Activated CD4-positive, alpha-beta T cell treated with anti-CD3 and anti-CD28 coated beads, Interleukin-2, amount 10 ng/mL, durations not matched to agents 7 days and 5 days (primary cell): ENCODE measurements around the gene TBC1D22A. TPM values are rescaled to one million over a fixed set of nuclear protein-coding genes. Genes with fewer than 3 reads are reported as not detected.

Experiments
- CTCF ChIA-PET: fragments of 350-600 bp; sonication (Branson Sonifier 250); formaldehyde crosslinking; loops from one replicate; lab custom pipeline; 2021; ENCODE audit warnings: antibody characterized with exemption; lab: Charles Lee
- POLR2A ChIA-PET: fragments of 350-600 bp; sonication (Branson Sonifier 250); formaldehyde crosslinking; loops from one replicate; lab custom pipeline; 2021; ENCODE audit warnings: antibody characterized with exemption; lab: Charles Lee
- DNase-seq: peaks from one replicate; pipeline ENCODE4 v3.0.0-alpha.2; 2020
- H3K27ac Mint-ChIP-seq: one replicate; pipeline ENCODE4 v1.8.0; 2021; ENCODE audit warnings: mild to moderate bottlenecking, moderate library complexity, mixed read lengths
- H3K27me3 Mint-ChIP-seq: one replicate; pipeline ENCODE4 v1.8.0; 2021; ENCODE audit warnings: mixed read lengths
- H3K36me3 Mint-ChIP-seq: one replicate; pipeline ENCODE4 v1.8.0; 2021; ENCODE audit warnings: low read depth, mixed read lengths
- H3K4me1 Mint-ChIP-seq: one replicate; pipeline ENCODE4 v1.8.0; 2021; ENCODE audit warnings: mixed read lengths
- H3K4me3 Mint-ChIP-seq: one replicate; pipeline ENCODE4 v1.8.0; 2021; ENCODE audit warnings: mild to moderate bottlenecking, moderate library complexity, mixed read lengths
- H3K9me3 Mint-ChIP-seq: one replicate; pipeline ENCODE4 v1.8.0; 2021; ENCODE audit warnings: mixed read lengths
- total RNA-seq, 2 experiments: library from RNA; stranded (reverse); gene quantifications; one replicate each; pipeline ENCODE4 v1.2.3, GENCODE V29; 2021

Gene TBC1D22A
- total RNA-seq, 2 experiments from 2014 or later = 34.1 to 39.2 TPM

DNA sequence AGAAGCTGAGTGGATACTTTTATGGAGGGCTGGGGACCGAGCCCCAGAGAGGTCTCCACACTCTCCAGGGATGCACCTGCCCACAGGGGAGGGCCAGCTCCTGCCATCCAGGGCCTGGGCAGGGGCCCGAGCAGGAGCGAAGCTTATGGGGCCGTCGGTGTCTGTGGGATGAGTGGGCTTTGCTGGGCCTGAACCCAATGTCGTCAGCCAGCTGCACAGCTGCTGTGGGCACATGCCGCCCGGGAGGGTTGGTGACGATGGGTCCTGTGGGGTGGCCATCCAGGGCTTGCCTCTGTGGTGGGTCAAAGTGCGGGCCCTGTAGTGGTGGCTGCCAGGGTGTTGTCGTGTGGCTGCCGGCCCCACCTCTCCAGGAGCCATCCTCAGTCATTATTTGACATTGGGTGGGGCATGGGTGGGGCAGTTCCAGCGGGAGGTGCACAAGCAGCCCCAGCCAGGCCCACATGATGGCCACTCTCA is 447.1 kb downstream of the TBC1D22A start:
- H3K27me3 Mint-ChIP-seq = no peaks in the 10 kb centered on the region
- no peaks in the 10 kb centered on the region for H3K4me1 Mint-ChIP-seq
- H3K4me3 Mint-ChIP-seq = no peak overlapping the region
- H3K36me3 Mint-ChIP-seq = no peaks in the 10 kb centered on the region
- peaks cover 7% of the 10 kb centered on the region for H3K9me3 Mint-ChIP-seq
- H3K27ac Mint-ChIP-seq = no peak overlapping the region
- DNase-seq = no peak
- ChIA-PET POLR2A (no interaction called here), CTCF (no interaction called here)

DNA sequence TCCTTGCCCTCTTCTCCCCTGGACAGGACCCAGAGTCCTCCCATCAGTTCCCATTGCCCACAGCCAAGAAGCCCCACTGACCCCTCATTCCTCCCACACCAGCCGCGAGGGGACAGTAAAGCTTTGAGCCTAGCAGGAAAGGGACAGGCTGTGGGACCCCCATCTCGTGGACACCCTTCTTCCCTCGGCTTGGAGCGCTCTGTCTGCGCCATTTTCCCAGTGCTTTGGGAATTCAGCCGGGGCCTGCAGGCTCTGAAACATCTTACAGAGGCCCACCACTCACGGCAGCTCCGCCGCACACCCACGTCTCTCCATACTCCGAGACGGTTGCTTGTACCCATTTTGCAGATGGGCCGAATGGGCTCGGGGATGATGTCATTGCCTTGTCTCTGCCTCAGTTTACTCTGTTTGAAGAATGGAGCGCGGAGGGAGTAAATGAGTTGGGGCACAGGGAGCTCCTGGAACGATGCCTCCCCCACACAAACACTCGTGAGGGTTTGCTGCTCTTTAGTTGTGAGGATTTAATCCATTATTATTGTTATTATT is 447.7 kb downstream of the TBC1D22A start:
- Mint-ChIP-seq H3K4me1 (no peaks in the 10 kb centered on the region), H3K4me3 (no peak overlapping the region), H3K36me3 (no peaks in the 10 kb centered on the region), H3K27ac (no peak overlapping the region), H3K9me3 (peaks cover 7% of the 10 kb centered on the region), H3K27me3 (no peaks in the 10 kb centered on the region)
- CTCF ChIA-PET = no interaction called here
- POLR2A ChIA-PET = no interaction called here
- DNase-seq = no peak

DNA sequence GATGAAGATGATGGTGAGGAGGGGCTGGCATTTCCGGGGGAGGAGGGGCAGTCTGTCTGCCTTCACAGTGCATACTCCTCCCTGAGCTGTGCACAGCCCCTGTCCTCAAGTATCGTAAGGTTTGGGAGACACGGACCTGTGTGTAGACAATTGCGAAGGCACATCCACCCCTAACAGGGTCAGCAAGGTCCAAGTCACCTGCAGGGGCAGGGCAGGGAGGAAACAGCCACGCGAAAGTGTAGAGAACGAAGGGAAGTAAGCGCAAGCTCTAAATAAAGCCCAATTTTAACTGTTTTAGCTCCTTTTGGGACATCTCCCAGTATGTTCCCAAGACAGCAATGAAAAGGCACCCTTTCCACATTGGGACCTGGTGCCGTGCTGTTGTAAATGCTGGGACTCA is 448.2 kb downstream of the TBC1D22A start:
- Mint-ChIP-seq H3K27me3 (no peaks in the 10 kb centered on the region), H3K9me3 (peaks cover 7% of the 10 kb centered on the region), H3K36me3 (no peaks in the 10 kb centered on the region), H3K4me3 (no peak overlapping the region), H3K4me1 (no peaks in the 10 kb centered on the region), H3K27ac (no peak overlapping the region)
- CTCF ChIA-PET = no interaction called here
- DNase-seq = no peak
- POLR2A ChIA-PET = no interaction called here

DNA sequence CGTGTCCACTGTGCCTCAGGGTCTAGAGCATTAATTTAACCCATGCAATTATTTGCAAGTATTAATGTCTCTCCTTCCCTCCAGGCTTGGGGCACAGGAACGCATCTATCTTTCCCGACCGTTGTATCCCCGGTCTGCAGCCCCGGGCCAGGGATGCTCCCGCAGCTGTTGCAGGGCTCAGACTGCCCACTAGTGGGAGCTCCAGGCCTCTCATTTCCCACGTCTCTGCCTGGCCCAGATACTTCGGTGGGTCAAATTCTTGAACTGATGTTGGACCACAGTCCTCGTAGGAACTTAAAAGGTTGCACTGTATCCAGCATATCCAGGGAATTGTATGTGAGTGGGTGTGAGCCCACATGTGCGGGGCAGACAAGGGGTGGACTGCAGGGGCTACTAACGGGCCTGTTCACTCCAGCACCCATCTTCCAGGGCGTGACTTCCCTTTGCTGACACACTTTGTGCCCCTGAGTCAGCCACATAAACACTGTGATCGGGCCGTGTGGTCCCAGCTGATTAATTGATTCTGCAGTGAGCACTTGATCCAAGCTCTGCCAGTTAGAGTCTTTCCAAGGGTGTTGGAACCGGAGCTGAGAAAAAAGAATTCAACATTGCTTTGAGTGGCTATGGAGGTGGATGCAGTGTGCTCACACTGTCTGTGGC is 451.3 kb downstream of the TBC1D22A start:
- peaks cover 7% of the 10 kb centered on the region for H3K9me3 Mint-ChIP-seq
- H3K27ac Mint-ChIP-seq = no peak overlapping the region
- CTCF ChIA-PET = no interaction called here
- H3K27me3 Mint-ChIP-seq = no peaks in the 10 kb centered on the region
- H3K4me3 Mint-ChIP-seq = no peak overlapping the region
- peak; percentile 56 for DNase-seq
- H3K4me1 Mint-ChIP-seq = no peaks in the 10 kb centered on the region
- no peaks in the 10 kb centered on the region for H3K36me3 Mint-ChIP-seq
- POLR2A ChIA-PET = no interaction called here

DNA sequence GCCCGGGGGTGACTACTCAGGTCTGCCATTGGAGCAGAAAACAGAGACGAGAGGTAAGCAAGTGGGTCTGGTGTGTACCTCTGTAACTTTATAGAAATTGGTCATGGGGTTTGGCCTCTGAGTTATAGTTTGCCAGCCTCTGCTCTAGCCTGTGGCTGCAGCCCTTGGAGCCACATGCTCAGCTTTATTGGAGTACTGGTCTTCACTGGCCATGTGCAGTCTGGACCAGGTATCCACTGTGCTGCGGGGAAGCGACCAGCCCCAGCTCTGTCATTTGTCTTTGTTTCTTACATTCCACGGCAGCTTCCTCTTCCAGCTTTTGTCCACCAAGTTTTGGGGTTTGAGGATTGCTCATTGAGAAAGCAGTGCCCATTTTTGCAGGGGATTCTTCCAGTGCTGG is 453.4 kb downstream of the TBC1D22A start:
- H3K4me3 Mint-ChIP-seq = no peak overlapping the region
- no peaks in the 10 kb centered on the region for H3K4me1 Mint-ChIP-seq
- H3K27me3 Mint-ChIP-seq = no peaks in the 10 kb centered on the region
- DNase-seq = no peak
- H3K36me3 Mint-ChIP-seq = no peaks in the 10 kb centered on the region
- POLR2A ChIA-PET = no interaction called here
- H3K9me3 Mint-ChIP-seq = peaks cover 7% of the 10 kb centered on the region
- CTCF ChIA-PET = no interaction called here
- no peak overlapping the region for H3K27ac Mint-ChIP-seq

DNA sequence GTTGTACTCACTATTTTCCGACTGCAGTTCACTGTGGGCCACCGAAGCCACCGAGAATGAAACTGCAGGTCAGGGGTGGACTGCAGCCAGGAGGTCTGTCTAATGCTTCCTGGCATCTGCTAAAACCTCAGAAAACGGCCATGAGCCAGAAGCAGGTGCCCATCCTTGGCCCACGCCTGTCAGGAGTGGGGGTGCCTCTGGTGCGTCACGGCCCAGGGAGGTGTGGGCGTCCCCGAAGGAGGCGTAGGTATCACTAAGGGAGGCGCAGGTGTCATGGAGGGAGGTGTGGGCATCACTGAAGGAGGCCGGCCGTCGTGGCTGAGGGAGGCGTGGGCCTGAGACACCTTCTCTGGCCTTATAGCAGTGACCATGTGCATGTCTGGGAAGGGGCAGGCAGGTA is 456.2 kb downstream of the TBC1D22A start:
- H3K9me3 Mint-ChIP-seq = no peaks in the 10 kb centered on the region
- H3K4me3 Mint-ChIP-seq = no peak overlapping the region
- no peaks in the 10 kb centered on the region for H3K36me3 Mint-ChIP-seq
- CTCF ChIA-PET = no interaction called here
- DNase-seq = no peak
- peaks cover 2% of the 10 kb centered on the region for H3K27me3 Mint-ChIP-seq
- H3K27ac Mint-ChIP-seq = no peak overlapping the region
- H3K4me1 Mint-ChIP-seq = no peaks in the 10 kb centered on the region
- POLR2A ChIA-PET = no interaction called here

DNA sequence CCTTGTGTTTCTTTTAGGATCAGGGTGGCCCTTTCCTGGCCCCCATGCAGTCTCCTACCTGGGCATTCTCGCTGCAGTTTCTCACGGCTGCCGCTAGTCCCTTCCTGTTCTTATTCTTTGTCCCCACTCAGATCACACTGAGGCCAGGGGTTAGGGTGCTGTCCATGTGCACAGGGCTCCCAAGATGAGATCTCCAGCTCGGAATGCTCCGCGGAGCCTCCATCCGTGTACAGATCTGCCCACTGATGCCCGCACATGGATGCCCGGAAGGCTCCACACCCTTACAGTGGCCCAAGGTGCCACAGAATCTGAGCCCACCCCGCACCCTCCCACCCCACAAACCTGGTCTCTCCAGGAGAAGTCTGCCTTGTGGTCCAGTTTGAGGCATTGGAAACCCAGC is 457.3 kb downstream of the TBC1D22A start:
- POLR2A ChIA-PET = no interaction called here
- Mint-ChIP-seq H3K27me3 (peaks cover 2% of the 10 kb centered on the region), H3K4me3 (no peak overlapping the region), H3K27ac (no peak overlapping the region), H3K4me1 (no peaks in the 10 kb centered on the region), H3K36me3 (no peaks in the 10 kb centered on the region), H3K9me3 (no peaks in the 10 kb centered on the region)
- CTCF ChIA-PET = no interaction called here
- no peak for DNase-seq

DNA sequence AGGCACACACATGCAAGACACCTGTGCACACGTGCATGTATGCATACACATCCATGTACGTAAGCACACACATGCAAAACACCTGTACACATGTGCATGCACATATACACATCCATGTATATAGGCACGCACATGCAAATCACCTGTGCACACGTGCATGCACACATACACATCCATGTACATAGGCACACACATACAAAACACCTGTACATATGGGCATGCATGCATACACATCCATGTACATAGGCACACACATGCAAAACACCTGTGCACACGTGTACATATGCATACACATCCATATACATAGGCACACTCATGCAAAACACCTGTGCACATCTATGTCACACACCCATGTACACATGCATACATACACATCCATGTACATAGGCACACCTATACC is 458.3 kb downstream of the TBC1D22A start:
- Mint-ChIP-seq H3K4me3 (no peak overlapping the region), H3K4me1 (no peaks in the 10 kb centered on the region), H3K27me3 (peaks cover 2% of the 10 kb centered on the region), H3K27ac (no peak overlapping the region), H3K9me3 (no peaks in the 10 kb centered on the region), H3K36me3 (no peaks in the 10 kb centered on the region)
- ChIA-PET CTCF (no interaction called here), POLR2A (no interaction called here)
- no peak for DNase-seq

DNA sequence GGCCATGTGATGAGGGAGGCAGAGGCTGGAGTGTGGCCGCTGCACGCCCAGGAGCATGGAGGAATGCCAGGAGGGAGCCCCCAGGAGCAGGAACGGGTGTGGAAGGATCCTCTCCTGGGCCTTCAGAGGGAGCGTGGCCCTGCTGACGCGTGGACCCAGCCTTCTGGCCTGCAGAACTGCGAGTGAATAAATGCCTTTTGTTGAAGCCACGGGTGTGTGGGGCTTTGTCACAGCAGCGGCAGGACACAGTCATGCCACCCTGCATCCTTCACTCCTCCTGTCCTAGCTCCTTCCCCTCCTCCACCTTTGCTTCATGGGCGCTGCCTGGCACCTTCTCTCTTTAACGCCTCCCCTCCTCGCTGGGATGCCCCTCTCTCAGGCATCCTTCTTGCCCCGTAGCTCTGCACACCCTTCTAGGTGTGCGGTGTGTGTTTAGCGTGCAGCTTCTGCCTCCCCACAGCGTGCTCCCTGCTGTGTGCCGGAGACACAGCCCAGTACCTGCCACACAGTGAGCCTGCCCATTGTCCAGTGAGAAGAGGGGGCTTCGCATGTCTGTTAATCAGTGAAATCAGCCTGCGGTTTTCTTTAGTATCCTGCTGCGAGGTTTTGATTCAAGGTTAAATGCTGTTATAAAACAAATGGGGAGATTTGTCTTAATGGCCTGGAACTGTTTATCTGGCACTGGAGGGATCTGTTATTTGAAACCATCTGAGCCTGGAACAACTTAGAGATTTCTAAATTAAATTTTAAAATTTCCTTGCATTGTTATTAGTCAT is 459.6 kb downstream of the TBC1D22A start:
- DNase-seq = no peak
- CTCF ChIA-PET = no interaction called here

More for the DNA sequence above, 459.6 kb downstream of the TBC1D22A start:
- no peak overlapping the region for H3K27ac Mint-ChIP-seq
- no peaks in the 10 kb centered on the region for H3K9me3 Mint-ChIP-seq
- H3K4me3 Mint-ChIP-seq = no peak overlapping the region
- H3K36me3 Mint-ChIP-seq = no peaks in the 10 kb centered on the region
- H3K27me3 Mint-ChIP-seq = peaks cover 4% of the 10 kb centered on the region
- POLR2A ChIA-PET = no interaction called here
- H3K4me1 Mint-ChIP-seq = no peaks in the 10 kb centered on the region

Other genes starting within 250 kb of the TBC1D22A start
- under 1 TPM; 0.20 to 0.23 TPM for gene CELSR1, start 225.0 kb upstream of the TBC1D22A start, total RNA-seq
- gene GRAMD4, start 142.3 kb upstream of the TBC1D22A start, total RNA-seq = 10 to 100 TPM; 40.8 to 43.2 TPM
- 10 to 100 TPM; 41.8 to 47.1 TPM for gene CERK, start 24.4 kb upstream of the TBC1D22A start, total RNA-seq